A673 (cell line): ENCODE data around the gene PBXIP1. TPM values are rescaled to one million over a fixed set of nuclear protein-coding genes. Genes with fewer than 3 reads are reported as not detected.

Experiments used
- BruUV-seq: library from RNA; stranded (reverse); fragments of 400-500 nt; replicated peaks from 2 replicates; lab custom pipeline; 2021; lab: Mats Ljungman, UMichigan
- CTCF ChIA-PET: fragments of 300-600 bp; sonication (Branson Sonifier 250); formaldehyde crosslinking; loops from one replicate; lab custom pipeline; 2022; ENCODE audit warnings: antibody characterized with exemption; lab: Charles Lee
- POLR2A ChIA-PET: fragments of 300-600 bp; sonication (Branson Sonifier 250); formaldehyde crosslinking; loops from one replicate; lab custom pipeline; 2022; ENCODE audit warnings: antibody characterized with exemption; ENCODE audit not compliant: low non-redundant PET; lab: Charles Lee
- DNase-seq: peaks from one replicate; pipeline ENCODE4 v3.0.0-alpha.2; 2015; ENCODE audit warnings: low spot score
- H3K27ac ChIP-seq: fragments of 200-600 bp; sonication (generic); 2 replicates; pipeline ENCODE4 v1.5.1; 2016; ENCODE audit warnings: mixed run types, low read depth, mild to moderate bottlenecking, mixed read lengths, antibody characterized with exemption, low read length; ENCODE audit not compliant: poor library complexity, severe bottlenecking
- H3K27me3 ChIP-seq: fragments of 200-600 bp; sonication (generic); replicated peaks from 2 replicates; pipeline ENCODE4 v1.6.1; 2017; ENCODE audit warnings: mixed run types, low read depth, mild to moderate bottlenecking, mixed read lengths, antibody characterized with exemption, low read length; ENCODE audit not compliant: insufficient read depth, poor library complexity
- H3K36me3 ChIP-seq: fragments of 200-600 bp; sonication (generic); 2 replicates; pipeline ENCODE4 v1.6.1; 2016; ENCODE audit warnings: mixed run types, mild to moderate bottlenecking, mixed read lengths, antibody characterized with exemption, low read length; ENCODE audit not compliant: insufficient read depth, poor library complexity, severe bottlenecking
- H3K4me1 ChIP-seq: fragments of 200-600 bp; sonication (generic); 2 replicates; pipeline ENCODE4 v1.6.1; 2017; ENCODE audit warnings: mixed run types, mild to moderate bottlenecking, mixed read lengths, antibody characterized with exemption, low read length; ENCODE audit not compliant: insufficient read depth, poor library complexity, severe bottlenecking
- H3K4me3 ChIP-seq: fragments of 200-600 bp; sonication (generic); 2 replicates; pipeline ENCODE4 v1.5.1; 2016; ENCODE audit warnings: low read depth, mixed run types, mild to moderate bottlenecking, mixed read lengths, low read length; ENCODE audit not compliant: poor library complexity, severe bottlenecking
- H3K9me3 ChIP-seq: fragments of 200-600 bp; sonication (generic); 2 replicates; pipeline ENCODE4 v1.6.1; 2016; ENCODE audit warnings: mixed run types, low read depth, mild to moderate bottlenecking, mixed read lengths, antibody characterized with exemption, low read length; ENCODE audit not compliant: poor library complexity, severe bottlenecking
- CTCF ChIP-seq: fragments of 300-800, 200-600 bp; sonication (generic); conservative IDR thresholded peaks from 2 replicates; pipeline ENCODE4 v1.5.1; 2017; ENCODE audit warnings: low read depth, mild to moderate bottlenecking, antibody characterized with exemption, low read length, moderate library complexity, mixed read lengths
- EZH2 ChIP-seq: fragments of 200-600 bp; sonication (generic); IDR thresholded peaks from 2 replicates; pipeline ENCODE4 v1.6.1; 2017; ENCODE audit warnings: borderline replicate concordance, low read depth, mild to moderate bottlenecking, mixed read lengths, antibody characterized with exemption, low read length; ENCODE audit not compliant: poor library complexity, severe bottlenecking
- intact Hi-C: fragments of 100-400 bp; cut with micrococcal nuclease; formaldehyde crosslinking; loops from one replicate; pipeline ENCODE4 v1.10.0; 2022; ENCODE audit not compliant: unreplicated experiment
- total RNA-seq: library from RNA; stranded (reverse); gene quantifications from 2 replicates; pipeline ENCODE4 v1.2.3, GENCODE V29; 2021

Gene PBXIP1
- total RNA-seq, 1 experiment from 2014 or later: 12.7 TPM

- peak; percentile 92 for DNase-seq
- no TSS peak for BruUV-seq
- Histone ChIP-seq H3K36me3 (no peaks in the 10 kb centered on the region), H3K27ac (peak overlapping the region; percentile 94), H3K27me3 (no peaks in the 10 kb centered on the region), H3K4me1 (peaks cover 20% of the 10 kb centered on the region), H3K9me3 (no peaks in the 10 kb centered on the region), H3K4me3 (peak overlapping the region; percentile 85)
- ChIA-PET CTCF (interaction anchor here (0.7 to 1.4 kb wide), 3 partner anchors 16 to 441 kb away, joined by 3 to 7 read pairs (median 3); partner anchors contain the start of gene PBXIP1), POLR2A (no interaction called here)
- TF ChIP-seq EZH2 (no peak), CTCF (0 out of 2 replicates have a peak, but pooled peaks have one; percentile 7)
- intact Hi-C loops: loop anchor here (5.0 kb wide), 2 partner anchors 81 to 444 kb away; partner anchors contain the start of gene UBE2Q1
These were observed 45.0 kb upstream of the PBXIP1 start for GRCh38 chr1:155000726-155001424.

DNA sequence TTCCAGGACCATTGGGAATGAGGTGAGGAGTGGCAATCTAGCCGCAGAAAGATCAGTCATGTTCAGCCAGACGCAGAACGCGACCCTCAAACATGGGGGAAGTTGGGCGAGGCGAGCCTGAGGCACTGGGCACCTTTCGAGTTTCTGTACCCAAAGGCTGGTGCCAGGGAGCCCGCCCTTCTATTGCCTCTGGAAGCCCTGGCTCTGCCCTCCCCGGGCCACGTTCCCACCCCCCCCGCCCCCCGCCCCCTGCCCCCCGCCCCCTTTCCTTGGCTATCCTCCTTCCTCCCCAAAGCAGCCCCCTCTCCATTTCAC is 44.5 kb upstream of the PBXIP1 start:
- no peak for DNase-seq
- Histone ChIP-seq H3K36me3 (no peaks in the 10 kb centered on the region), H3K9me3 (no peaks in the 10 kb centered on the region), H3K27ac (peak overlapping the region; percentile 94), H3K4me3 (peak overlapping the region; percentile 85), H3K27me3 (no peaks in the 10 kb centered on the region), H3K4me1 (peaks cover 18% of the 10 kb centered on the region)
- ChIA-PET CTCF (interaction anchor here (0.6 to 1.1 kb wide), 2 partner anchors 44 to 50 kb away, joined by 3 to 10 read pairs; partner anchors contain the start of gene ADAM15), POLR2A (no interaction called here)
- BruUV-seq: no TSS peak
- no peak for TF ChIP-seq EZH2
- no peak for TF ChIP-seq CTCF
- intact Hi-C loops: loop anchor here (5.0 kb wide), 2 partner anchors 82 to 443 kb away; partner anchors contain the start of gene UBE2Q1

- CTCF ChIA-PET: interaction anchor here (0.6 to 1.5 kb wide), 9 partner anchors 12 to 646 kb away, joined by 3 to 17 read pairs (median 4); partner anchors contain the start of genes ADAM15, PBXIP1 and SHC1
- BruUV-seq: no TSS peak
- POLR2A ChIA-PET: interaction anchor here (0.8 kb wide), 2 partner anchors 17 to 51 kb away, joined by 4 to 5 read pairs; no protein-coding TSS in a partner anchor
- peak overlapping the region; percentile 85 for H3K4me3 ChIP-seq
- peak overlapping the region; percentile 79 for H3K27ac ChIP-seq
- DNase-seq: peak; percentile 69
- no peak for TF ChIP-seq CTCF
- H3K36me3 ChIP-seq: no peaks in the 10 kb centered on the region
- H3K27me3 ChIP-seq: no peaks in the 10 kb centered on the region
- intact Hi-C loops: loop anchor here (5.0 kb wide), 3 partner anchors 37 to 442 kb away; partner anchors contain the start of genes PYGO2 and UBE2Q1
- no peaks in the 10 kb centered on the region for H3K9me3 ChIP-seq
- H3K4me1 ChIP-seq: peaks cover 12% of the 10 kb centered on the region
These were observed 43.9 kb upstream of the PBXIP1 start for GRCh38 chr1:154999571-155000410.
